OCI-LY3 (cell line): ENCODE data around the gene HOXA9.

Source experiments
- H2AFZ ChIP-seq: fragments of 200-600, 300-600 bp; shearing (Covaris generic); 2 replicates; pipeline ENCODE4 v1.6.0; 2014; ENCODE audit warnings: antibody characterized with exemption, low read depth, low read length
- H3K27ac ChIP-seq: fragments of 200-600, 300-600 bp; sonication (generic); 2 replicates; pipeline ENCODE4 v1.5.1; 2014; ENCODE audit warnings: mild to moderate bottlenecking, low read length, moderate library complexity, mixed read lengths
- H3K27me3 ChIP-seq: fragments of 200-600, 300-600 bp; sonication (generic); 2 replicates; pipeline ENCODE4 v1.6.1; 2014; ENCODE audit warnings: low read depth, low read length, mixed read lengths
- H3K36me3 ChIP-seq: fragments of 200-600, 300-600 bp; sonication (generic); replicated peaks from 2 replicates; pipeline ENCODE3; 2014; ENCODE audit warnings: low read depth, low read length, mixed read lengths
- H3K4me1 ChIP-seq: fragments of 300-600, 200-600 bp; sonication (generic); 2 replicates; pipeline ENCODE4 v1.6.1; 2014; ENCODE audit warnings: low read length, mixed read lengths
- H3K4me2 ChIP-seq: fragments of 200-600, 300-600 bp; sonication (generic); 2 replicates; pipeline ENCODE4 v1.6.1; 2014; ENCODE audit warnings: low read length, mixed read lengths
- H3K4me3 ChIP-seq: fragments of 300-600, 200-600 bp; sonication (generic); 2 replicates; pipeline ENCODE4 v1.5.1; 2014; ENCODE audit warnings: antibody characterized with exemption, mild to moderate bottlenecking, low read length, moderate library complexity
- H3K79me2 ChIP-seq: fragments of 300-600, 200-600 bp; shearing (Covaris generic); 2 replicates; pipeline ENCODE4 v1.6.1; 2014; ENCODE audit warnings: mild to moderate bottlenecking, low read length, mixed read lengths
- H3K9ac ChIP-seq: fragments of 300-600, 200-600 bp; shearing (Covaris generic); 2 replicates; pipeline ENCODE4 v1.6.0; 2014; ENCODE audit warnings: mild to moderate bottlenecking, low read length, moderate library complexity
- H3K9me3 ChIP-seq: fragments of 200-600, 300-600 bp; shearing (Covaris generic); 2 replicates; pipeline ENCODE4 v1.6.1; 2014; ENCODE audit warnings: low read length, mixed read lengths; ENCODE audit not compliant: insufficient read depth
- H4K20me1 ChIP-seq: fragments of 200-600, 300-600 bp; sonication (generic); 2 replicates; pipeline ENCODE4 v1.6.1; 2016; ENCODE audit warnings: low read length, mixed read lengths; ENCODE audit not compliant: insufficient read depth
- EZH2phosphoT487 ChIP-seq: fragments of 200-600 bp; shearing (Covaris generic); IDR thresholded peaks from 2 replicates; pipeline ENCODE4 v1.6.1; 2018; ENCODE audit warnings: antibody characterized with exemption, mixed run types, low read depth
- TF ChIP-seq, protein P1 (sequence below): fragments of 200-600, 300-600 bp; sonication (generic); IDR thresholded peaks from 2 replicates; pipeline ENCODE4 v1.5.1; 2014; ENCODE audit warnings: antibody characterized with exemption, low read length, low read depth

The HOXA9 gene

GRCh38 chr7:27143023-27143949 lies 22.1 kb downstream of the HOXA9 start, which contains the start of gene HOXA5:
HOXA5 (minus strand) TSS chr7:27143681; CDS start chr7:27143607, 74 bp downstream.
- Histone ChIP-seq H3K4me3 (peak within 1 kb of the TSS; percentile 88), H3K4me2 (peak within 1 kb of the TSS; percentile 96), H3K79me2 (no peaks in the 10 kb centered on the region; the same call in 1 of the 2 replicates), H4K20me1 (no peaks in the 10 kb centered on the region), H3K4me1 (0 out of 2 replicates have a peak, but pooled peaks cover 3% of the 10 kb centered on the region), H3K36me3 (no peaks in the 10 kb centered on the region), H2AFZ (no peak within 1 kb of the TSS; the same call in 1 of the 2 replicates), H3K27ac (no peak within 1 kb of the TSS), H3K27me3 (no peaks in the 10 kb centered on the region; the same call in 1 of the 2 replicates), H3K9ac (peak within 1 kb of the TSS; percentile 57), H3K9me3 (no peaks in the 10 kb centered on the region)
- TF ChIP-seq, protein P1, sequence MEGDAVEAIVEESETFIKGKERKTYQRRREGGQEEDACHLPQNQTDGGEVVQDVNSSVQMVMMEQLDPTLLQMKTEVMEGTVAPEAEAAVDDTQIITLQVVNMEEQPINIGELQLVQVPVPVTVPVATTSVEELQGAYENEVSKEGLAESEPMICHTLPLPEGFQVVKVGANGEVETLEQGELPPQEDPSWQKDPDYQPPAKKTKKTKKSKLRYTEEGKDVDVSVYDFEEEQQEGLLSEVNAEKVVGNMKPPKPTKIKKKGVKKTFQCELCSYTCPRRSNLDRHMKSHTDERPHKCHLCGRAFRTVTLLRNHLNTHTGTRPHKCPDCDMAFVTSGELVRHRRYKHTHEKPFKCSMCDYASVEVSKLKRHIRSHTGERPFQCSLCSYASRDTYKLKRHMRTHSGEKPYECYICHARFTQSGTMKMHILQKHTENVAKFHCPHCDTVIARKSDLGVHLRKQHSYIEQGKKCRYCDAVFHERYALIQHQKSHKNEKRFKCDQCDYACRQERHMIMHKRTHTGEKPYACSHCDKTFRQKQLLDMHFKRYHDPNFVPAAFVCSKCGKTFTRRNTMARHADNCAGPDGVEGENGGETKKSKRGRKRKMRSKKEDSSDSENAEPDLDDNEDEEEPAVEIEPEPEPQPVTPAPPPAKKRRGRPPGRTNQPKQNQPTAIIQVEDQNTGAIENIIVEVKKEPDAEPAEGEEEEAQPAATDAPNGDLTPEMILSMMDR = peak; percentile 72
- TF ChIP-seq EZH2phosphoT487 = no peak

GRCh38 chr7:27142580-27143022 lies 22.7 kb downstream of the HOXA9 start:
- H3K9me3 ChIP-seq = no peaks in the 10 kb centered on the region
- no peaks in the 10 kb centered on the region for H3K36me3 ChIP-seq
- H2AFZ ChIP-seq = no peak overlapping the region; the same call in 1 of the 2 replicates
- H4K20me1 ChIP-seq = no peaks in the 10 kb centered on the region
- H3K27me3 ChIP-seq = peaks cover 5% of the 10 kb centered on the region
- H3K4me1 ChIP-seq = 0 out of 2 replicates have a peak, but pooled peaks cover 3% of the 10 kb centered on the region
- peak overlapping the region; percentile 88 for H3K4me3 ChIP-seq
- H3K27ac ChIP-seq = no peak overlapping the region
- no peak for TF ChIP-seq EZH2phosphoT487
- TF ChIP-seq, protein P1 = no peak
- no peaks in the 10 kb centered on the region for H3K79me2 ChIP-seq
- peak overlapping the region; percentile 57 for H3K9ac ChIP-seq
- peak overlapping the region; percentile 96 for H3K4me2 ChIP-seq

GRCh38 chr7:27141923-27142579 lies 23.3 kb downstream of the HOXA9 start:
- H4K20me1 ChIP-seq = no peaks in the 10 kb centered on the region
- peak overlapping the region; percentile 88 for H3K4me3 ChIP-seq
- peaks cover 6% of the 10 kb centered on the region for H3K27me3 ChIP-seq
- H3K9me3 ChIP-seq = no peaks in the 10 kb centered on the region
- no peak overlapping the region for H2AFZ ChIP-seq
- TF ChIP-seq, protein P1 = no peak
- no peak for TF ChIP-seq EZH2phosphoT487
- peak overlapping the region; percentile 96 for H3K4me2 ChIP-seq
- peak overlapping the region; percentile 57 for H3K9ac ChIP-seq
- H3K27ac ChIP-seq = no peak overlapping the region
- H3K36me3 ChIP-seq = no peaks in the 10 kb centered on the region
- 0 out of 2 replicates have a peak, but pooled peaks cover 3% of the 10 kb centered on the region for H3K4me1 ChIP-seq
- H3K79me2 ChIP-seq = no peaks in the 10 kb centered on the region
